HUDEP-2 (cell line): ENCODE measurements around the gene RHBDF1.
A peak's percentile ranks its signal among the peaks of the same experiment; 100 is the strongest.
"Not testable (repeated sequence)": the region's sequence is repeated elsewhere in the genome, so short reads cannot be mapped to it uniquely, and the experiment has no call there.

Experiments used
- DNase-seq, 76 experiments: peaks; one replicate each; lab custom pipeline; 2025; ENCODE audit not compliant: unreplicated experiment in 76 of 76; lab: John Stamatoyannopoulos, UW

The RHBDF1 gene

DNA sequence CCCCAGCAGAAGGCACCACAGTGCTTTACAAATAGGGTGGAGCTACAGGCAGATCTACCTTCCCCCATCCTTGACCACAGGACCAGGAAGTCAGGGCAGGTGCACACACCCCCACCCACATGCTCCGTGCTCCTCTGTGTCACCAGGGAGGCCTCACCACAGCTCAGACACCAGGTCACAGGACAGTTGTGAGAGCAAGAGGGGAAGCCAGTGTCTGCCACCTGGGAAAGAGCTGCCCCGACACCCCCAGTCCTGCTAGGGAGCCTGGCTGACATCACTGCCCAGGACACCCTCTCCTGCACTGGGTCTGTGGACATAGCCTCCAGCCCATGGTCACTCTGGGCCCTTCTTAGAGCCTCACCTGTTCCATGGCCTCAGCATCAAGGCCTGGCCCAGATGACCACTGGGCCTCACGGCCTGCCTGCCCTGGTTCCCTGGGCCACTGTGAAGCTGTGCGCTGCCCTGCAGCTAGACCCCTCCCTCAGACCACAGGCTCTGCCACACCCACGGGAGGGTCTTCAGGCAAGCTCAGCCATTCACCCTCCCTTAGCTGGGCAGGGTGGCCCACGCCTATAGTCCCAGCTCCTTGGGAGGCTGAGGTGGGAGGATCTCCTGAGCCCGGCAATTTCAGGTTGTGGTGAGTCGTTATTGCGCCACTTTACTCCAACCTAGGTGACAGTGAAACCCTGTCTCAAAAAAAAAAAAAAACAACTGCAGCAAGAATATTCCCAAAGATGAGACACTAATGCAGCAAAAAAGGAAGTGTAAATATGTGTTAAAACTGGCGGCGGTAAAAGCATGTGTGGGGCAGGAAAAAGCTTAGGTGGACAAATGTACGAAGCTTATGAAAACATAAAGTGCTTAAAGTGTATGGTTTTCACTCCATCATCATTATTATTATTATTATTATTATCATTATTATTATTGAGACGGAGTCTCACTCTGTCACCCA is 33.2 kb downstream of the RHBDF1 start:
- DNase-seq: peak in 1 of 76 experiments; percentile 7

DNA sequence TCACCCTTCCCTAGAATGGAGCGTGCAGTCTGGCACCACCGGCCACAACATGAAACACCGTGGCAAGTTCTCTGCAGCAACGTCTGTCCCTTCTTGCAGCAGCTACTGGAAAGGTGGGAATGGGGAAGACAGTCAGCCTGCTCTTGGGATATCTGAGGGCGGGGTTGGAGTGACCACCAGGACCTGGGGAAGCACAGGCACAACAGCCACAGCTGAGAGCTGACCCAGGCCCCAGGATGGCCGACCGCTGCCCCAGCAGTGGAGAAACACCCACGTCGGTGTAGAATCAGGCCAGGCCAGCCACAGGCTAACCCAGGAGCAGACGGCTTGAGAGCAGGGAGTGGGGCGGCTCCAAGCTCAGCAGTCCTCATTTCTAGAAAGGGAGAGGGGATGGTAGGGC is 34.2 kb downstream of the RHBDF1 start:
- not testable (repeated sequence) for DNase-seq

DNA sequence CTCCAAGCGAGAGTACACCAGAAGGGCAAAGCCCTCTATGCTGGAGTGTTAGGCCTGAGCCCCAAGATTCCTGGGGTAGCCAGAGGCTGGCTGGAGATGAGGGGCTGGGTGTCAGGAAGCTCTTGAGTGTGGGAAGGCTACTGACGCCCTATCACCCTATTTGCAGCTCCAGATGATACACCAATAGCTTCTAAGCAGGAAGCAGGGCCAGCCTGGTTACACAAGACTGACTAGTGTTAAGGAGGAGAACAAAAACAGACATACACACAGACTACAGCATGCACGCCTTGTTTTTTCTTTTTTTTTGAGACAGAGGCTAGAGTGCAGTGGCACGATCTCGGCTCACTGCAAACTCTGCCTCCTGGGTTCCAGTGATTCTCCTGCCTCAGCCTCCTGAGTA is 34.9 kb downstream of the RHBDF1 start:
- no peak for DNase-seq

DNA sequence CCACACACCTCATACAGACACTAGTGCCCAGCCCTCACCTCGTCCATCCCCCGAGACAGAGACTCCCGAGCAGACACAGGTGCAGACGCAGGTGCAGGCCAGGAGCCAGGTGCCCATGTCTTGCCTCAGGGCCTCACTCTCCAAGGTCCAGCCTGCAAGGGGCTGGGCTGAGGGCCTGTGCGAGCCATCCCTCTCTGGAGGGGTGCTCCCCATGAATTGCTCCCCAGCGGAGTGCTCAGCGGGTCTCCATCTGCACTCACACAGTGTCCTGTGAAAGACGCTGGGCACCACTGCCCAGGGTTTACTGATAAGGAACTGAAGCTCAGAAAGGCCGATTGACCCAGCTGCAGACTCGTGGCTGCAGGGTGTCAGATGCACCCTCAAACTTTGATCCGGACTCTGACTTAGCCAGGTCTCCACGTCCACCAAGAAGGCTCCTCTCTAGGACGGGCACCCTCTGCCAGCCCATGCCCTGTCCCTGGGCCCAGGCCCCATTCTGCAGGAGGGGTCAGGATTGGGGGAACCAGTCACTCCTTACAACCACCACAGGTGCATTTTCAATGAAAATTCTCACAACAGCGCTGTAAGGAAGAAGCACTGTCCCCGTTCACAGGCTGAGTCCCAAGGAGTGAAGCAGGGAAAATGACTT is 36.0 kb downstream of the RHBDF1 start:
- no peak for DNase-seq

DNA sequence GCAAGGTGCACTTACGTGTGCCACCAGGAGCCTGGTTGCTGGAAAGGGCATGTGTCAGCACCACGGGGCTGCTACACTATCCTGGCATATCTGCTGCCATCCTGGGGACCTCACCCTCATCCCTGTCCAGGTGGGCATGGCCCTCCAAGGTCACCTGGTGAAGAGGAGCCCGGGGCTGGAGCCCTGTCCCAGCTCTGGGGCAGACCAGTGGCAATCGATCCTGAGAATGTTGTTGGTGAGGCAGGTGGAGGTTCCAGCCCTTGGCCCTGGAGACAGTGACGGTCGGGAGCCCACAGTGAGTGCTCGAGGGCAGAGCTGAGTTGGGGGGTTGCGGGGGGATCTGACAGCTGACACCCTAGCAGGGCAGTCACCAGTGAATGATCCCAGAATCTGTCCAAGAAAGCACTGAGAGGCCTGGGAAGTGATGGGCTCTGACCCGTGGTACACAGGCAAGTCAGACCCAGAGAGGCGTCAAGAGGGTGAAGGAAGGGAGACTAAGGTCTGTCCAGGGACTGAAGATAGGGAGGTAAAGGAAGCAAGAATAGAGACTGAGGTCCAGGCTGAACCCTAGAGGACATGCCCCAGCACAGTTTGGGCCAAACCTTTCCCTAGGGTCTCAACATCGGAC is 36.6 kb downstream of the RHBDF1 start:
- no peak for DNase-seq

DNA sequence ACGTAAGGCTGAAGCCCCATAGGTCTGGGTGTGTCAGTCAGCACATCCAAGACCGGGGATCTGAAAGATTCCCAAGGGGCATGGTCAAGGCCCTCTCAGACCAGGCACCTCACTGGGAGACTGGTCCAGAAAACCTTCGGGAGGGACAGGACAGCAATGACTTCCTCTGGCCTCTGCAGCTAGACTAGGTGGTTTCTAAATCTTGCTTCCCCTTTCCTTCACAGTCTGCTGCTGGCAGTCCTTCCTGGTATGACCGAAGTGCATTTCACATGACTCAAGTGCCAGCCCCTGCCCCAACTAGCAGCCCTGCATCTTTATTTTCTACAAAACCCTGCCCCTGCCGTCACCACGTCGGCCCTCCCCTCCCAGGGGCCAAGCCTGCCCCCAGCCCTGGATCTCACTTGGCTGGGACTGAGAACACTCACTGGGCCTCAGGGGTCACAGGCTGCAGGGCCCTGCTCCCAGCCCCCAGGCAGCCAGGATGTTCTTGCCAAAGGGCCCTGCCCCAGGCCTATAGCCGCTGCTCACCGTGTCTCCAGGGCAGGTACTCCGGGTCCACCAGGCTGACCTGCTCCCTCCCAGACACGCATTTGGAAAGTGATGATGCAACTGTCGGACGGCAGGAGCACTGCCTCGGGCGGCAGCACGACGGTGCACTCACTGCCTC is 37.3 kb downstream of the RHBDF1 start:
- no peak for DNase-seq

DNA sequence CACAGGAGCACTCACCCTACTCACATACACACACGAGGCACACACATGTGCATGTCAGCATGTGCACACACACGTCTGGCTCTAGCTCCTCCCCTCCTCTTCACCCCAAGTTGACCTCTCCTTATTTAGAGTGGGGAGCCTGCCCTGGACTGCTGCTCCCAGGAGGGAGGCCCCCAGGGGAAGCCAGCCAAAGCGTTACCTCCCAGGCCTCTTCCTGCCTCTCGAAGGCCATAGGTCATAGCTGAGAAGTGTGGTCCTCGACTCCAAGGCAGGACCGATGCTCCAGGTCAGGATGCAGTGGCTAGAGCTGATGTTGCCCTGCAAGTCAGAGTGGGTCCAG is 37.8 kb downstream of the RHBDF1 start:
- DNase-seq: no peak

DNA sequence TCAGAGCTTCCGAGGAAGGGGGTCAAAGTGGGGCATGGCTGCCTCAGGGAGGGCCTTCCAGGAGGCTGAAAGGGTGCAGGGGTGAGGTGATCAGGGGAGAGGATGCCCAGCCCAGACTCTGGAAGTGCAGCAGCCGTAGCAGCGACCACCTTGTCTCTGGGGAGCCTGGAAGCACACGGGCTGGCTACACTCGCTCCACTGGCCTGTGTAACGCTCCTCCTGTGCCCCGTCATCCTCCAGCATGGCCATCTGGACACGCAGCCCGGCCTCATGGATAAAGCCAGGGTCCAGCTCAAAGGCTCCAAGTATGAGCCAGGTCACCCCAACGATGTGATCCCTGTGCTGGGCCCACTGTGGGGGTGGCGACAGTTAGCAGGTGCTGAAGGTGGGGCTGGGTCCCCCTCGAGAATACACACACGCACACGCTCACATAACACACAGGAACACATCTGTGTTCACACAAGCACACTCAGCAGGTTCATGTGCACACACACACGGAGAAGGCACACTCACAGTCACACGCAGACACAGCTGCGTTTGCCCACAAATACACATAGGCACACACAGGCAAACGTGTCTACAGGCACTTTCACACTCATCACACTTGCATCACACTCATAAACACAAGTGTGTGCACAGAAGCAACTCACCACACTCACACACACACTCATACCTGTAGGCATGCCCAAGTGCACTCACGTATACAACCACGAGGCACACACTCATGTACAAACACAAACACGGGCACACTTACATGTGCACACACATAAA is 38.4 kb downstream of the RHBDF1 start:
- no peak for DNase-seq

DNA sequence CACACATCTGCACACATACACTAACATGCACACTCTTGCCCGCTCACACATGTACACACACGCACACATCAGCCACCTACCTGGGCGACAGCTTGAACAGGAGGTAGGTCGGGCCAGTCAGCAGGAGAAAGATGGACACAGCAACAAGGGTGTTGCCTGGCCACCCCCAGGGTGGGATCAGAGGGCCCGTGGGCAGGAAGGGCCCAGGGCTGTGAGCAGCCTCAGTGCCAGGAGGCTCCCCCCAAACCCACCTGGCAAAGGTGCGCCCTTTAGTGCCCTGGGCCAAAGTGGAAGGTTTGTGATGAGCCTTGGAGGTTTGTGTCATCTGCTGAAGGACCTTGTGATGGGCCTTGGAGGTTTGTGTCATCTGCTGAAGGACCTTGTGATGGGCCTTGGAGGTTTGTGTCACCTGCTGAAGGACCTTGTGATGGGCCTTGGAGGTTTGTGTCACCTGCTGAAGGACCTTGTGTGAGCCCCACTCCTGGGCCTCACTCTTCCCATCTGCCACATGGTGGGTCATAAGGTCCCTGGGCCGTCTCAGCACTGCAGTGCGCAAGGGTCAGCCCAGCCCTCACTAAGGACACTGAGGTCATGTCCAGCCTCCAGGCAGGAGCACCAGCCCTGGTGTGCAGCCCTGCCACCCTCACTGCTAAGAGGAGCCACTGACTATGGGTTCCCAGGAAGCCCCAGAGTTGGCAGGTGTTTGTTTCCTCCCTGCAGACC is 39.1 kb downstream of the RHBDF1 start:
- not testable (repeated sequence) for DNase-seq

DNA sequence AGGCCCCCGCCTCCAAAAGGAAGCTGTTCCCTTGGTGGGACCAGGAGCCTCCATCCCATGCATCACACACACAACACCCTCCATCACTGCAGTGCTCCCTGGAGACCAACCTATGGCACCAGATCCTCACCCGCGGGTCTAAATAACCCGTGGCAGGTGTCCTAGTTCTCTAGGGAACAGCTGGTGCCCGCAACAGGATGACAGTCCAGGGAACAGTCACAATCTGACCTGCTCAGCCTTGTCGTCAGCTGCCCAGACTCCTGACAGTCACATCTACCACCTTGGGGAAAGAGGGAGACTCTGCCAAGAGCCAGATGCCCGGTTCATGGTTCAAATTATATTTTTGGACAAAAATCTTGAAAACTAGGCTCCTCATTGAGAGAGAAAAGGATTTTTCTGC is 41.8 kb downstream of the RHBDF1 start:
- DNase-seq: not testable (repeated sequence)

DNA sequence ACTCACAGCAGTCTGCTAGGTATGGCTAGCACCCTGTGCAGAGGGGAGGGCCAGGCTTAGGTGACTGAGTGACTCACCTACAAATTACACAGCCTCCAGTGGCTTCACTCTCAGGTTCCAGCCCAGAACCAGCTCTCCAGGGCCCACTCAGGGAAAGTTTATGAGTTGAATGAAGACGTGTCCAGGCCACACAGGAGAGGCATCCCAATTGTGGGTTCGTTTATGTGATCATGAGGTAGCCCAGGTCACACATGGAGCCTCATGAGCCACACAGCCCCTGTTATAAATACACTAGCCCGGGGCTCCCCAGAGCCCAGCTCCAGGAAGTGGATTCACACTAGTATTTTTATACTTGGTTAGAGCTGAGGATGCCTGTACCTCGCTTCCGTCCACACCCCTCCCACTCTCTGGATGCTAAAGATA is 46.5 kb downstream of the RHBDF1 start:
- DNase-seq: not testable (repeated sequence)

DNA sequence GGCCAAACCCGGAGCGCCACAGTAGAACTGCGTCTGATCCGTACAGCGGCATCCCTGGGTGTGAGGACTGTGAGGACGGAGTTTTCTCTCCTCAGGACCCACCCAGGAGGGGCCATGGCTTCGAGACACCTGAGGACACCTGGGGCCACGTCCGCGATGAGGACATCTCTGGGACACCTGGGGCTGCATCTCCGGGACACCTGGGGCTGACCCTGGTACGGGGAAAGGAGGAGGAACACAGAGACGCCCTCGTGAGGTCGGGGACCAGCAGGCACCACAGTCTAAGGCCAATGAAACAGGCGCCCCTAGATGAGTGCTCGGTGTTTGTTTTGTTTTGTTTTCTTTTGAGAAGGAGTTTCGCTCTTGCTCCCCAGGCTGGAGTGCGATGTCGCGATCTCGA is 48.3 kb downstream of the RHBDF1 start:
- DNase-seq: not testable (repeated sequence)

DNA sequence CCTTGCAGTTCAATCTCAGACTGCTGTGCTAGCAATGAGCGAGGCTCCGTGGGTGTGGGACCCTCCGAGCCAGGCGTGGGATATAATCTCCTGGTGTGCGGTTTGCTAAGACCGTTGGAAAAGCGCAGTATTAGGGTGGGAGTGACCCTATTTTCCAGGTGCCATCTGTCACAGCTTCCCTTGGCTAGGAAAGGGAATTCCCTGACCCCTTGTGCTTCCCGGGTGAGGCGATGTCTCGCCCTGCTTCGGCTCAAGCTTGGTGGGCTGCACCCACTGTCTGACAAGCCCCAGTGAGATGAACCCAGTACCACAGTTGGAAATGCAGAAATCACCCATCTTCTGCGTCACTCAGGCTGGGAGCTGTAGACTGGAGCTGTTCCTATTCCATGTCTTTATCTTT is 51.5 kb downstream of the RHBDF1 start:
- not testable (repeated sequence) for DNase-seq

DNA sequence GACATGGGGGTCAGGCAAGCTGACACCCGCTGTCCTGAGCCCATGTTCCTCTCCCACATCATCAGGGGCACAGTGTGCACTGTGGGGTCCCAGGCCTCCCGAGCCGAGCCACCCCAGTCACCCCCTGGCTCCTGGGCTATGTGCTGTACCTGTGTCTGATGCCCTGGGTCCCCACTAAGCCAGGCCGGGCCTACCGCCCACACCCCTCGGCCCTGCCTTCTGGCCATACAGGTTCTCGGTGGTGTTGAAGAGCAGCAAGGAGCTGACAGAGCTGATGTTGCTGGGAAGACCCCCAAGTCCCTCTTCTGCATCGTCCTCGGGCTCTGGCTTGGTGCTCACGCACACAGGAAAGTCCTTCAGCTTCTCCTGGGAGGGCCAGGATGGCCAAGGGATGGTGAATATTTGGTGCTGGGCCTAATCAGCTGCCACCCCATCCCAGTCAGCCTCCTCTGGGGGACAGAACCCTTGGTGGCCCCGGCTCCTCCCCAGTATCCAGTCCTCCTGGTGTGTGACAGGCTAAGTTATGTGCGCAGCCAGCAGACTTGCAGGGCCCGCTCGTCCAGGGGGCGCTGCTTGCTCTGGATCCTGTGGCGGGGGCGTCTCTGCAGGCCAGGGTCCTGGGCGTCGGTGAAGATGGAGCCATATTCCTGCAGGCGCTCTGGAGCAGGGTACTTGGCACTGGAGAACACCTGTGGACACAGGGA is 55.2 kb downstream of the RHBDF1 start:
- not testable (repeated sequence) for DNase-seq

DNA sequence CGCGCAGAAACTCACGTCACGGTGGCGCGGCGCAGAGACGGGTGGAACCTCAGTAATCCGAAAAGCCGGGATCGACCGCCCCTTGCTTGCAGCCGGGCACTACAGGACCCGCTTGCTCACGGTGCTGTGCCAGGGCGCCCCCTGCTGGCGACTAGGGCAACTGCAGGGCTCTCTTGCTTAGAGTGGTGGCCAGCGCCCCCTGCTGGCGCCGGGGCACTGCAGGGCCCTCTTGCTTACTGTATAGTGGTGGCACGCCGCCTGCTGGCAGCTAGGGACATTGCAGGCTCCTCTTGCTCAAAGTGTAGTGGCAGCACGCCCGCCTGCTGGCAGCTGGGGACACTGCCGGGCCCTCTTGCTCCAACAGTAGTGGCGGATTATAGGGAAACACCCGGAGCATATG is 61.7 kb downstream of the RHBDF1 start:
- peak in 69 of 76 experiments; percentile 8 to 92 (median 81) for DNase-seq

DNA sequence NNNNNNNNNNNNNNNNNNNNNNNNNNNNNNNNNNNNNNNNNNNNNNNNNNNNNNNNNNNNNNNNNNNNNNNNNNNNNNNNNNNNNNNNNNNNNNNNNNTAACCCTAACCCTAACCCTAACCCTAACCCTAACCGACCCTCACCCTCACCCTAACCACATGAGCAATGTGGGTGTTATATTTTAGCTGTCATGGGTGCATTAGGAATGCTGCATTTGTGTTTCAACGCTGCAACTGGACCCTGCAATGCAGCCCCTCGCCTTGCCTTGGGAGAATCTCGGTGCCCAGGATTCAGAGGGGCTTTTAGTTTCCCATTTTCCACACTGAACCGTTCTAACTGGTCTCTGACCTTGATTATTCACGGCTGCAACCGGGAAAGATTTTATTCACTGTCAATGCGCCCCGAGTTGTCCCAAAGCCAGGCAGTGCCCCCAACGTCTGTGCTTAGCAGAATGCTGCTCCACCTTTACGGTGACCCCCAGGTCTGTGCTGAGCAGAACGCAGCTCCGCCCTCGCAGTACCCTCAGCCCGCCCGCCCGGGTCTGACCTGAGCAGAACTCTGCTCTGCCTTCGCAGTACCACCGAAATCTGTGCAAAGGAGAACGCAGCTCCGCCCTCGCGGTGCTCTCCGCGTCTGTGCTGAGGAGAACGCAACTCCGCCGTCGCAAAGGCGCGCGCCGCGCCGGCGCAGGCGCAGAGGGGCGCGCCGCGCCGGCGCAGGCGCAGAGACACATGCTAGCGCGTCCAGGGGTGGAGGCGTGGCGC is 62.3 kb downstream of the RHBDF1 start:
- peak in 1 of 76 experiments; percentile 1 for DNase-seq
